GM23338 (cell line): ENCODE data around the gene GID4.

ENCODE experiments used
- CREB1 ChIP-seq: fragments of 250-450 bp; sonication (Bioruptor Pico); IDR thresholded peaks from 2 replicates; pipeline ENCODE4 v1.5.0; 2020; ENCODE audit warnings: low read depth, mild to moderate bottlenecking, moderate library complexity
- EZH2 ChIP-seq: fragments of 200-600 bp; sonication (generic); IDR thresholded peaks from one replicate; pipeline ENCODE4 v1.8.0; 2017; ENCODE audit warnings: antibody characterized with exemption, mild to moderate bottlenecking, low read depth; ENCODE audit not compliant: unreplicated experiment
- EZH2phosphoT487 ChIP-seq: fragments of 200-600 bp; sonication (generic); IDR thresholded peaks from one replicate; pipeline ENCODE4 v1.8.1; 2018; ENCODE audit warnings: antibody characterized with exemption; ENCODE audit not compliant: unreplicated experiment
- JUNB ChIP-seq: IDR thresholded peaks from one replicate; pipeline ENCODE4 v1.6.1; 2016; ENCODE audit warnings: antibody characterized with exemption; ENCODE audit not compliant: unreplicated experiment
- NANOG ChIP-seq: IDR thresholded peaks from 2 replicates; pipeline ENCODE4 v1.6.1; 2016; ENCODE audit warnings: antibody characterized with exemption, borderline replicate concordance
- POLR2AphosphoS5 ChIP-seq: IDR thresholded peaks from 2 replicates; pipeline ENCODE4 v1.6.1; 2016; ENCODE audit warnings: antibody characterized with exemption, low read depth
- REST ChIP-seq: IDR thresholded peaks from one replicate; pipeline ENCODE4 v1.6.1; 2018; ENCODE audit warnings: antibody characterized with exemption; ENCODE audit not compliant: unreplicated experiment
- STAT1 ChIP-seq: IDR thresholded peaks from one replicate; pipeline ENCODE4 v1.6.1; 2016; ENCODE audit warnings: antibody characterized with exemption; ENCODE audit not compliant: unreplicated experiment
- ZNF114 ChIP-seq: fragments of 250-450 bp; sonication (Bioruptor Pico); IDR thresholded peaks from 2 replicates; pipeline ENCODE4 v1.5.0; 2020; ENCODE audit warnings: mild to moderate bottlenecking, moderate library complexity
- ZNF331 ChIP-seq: fragments of 250-450 bp; sonication (Bioruptor Pico); IDR thresholded peaks from 2 replicates; pipeline ENCODE4 v1.5.0; 2020; ENCODE audit warnings: low read depth, mild to moderate bottlenecking, moderate library complexity
- TF ChIP-seq, protein P1 (sequence below), 2 experiments: fragments of 200-600 bp in 1 of 2; sonication (generic) in 1 of 2; conservative IDR thresholded peaks; 2 replicates each; pipeline versions ENCODE4 v1.5.1 to v1.6.1; 2016 to 2017; ENCODE audit warnings: antibody characterized with exemption in 2 of 2, low read depth in 2 of 2, mild to moderate bottlenecking in 2 of 2, moderate library complexity in 1 of 2
- TF ChIP-seq, protein P2 (sequence below): IDR thresholded peaks from 2 replicates; pipeline ENCODE4 v1.6.1; 2016; ENCODE audit warnings: antibody characterized with exemption
- TF ChIP-seq, protein P3 (sequence below): fragments of 250-450 bp; sonication (Bioruptor Pico); IDR thresholded peaks from 2 replicates; pipeline ENCODE4 v1.5.0; 2020; ENCODE audit warnings: mild to moderate bottlenecking, moderate library complexity

- TF ChIP-seq, protein P1, sequence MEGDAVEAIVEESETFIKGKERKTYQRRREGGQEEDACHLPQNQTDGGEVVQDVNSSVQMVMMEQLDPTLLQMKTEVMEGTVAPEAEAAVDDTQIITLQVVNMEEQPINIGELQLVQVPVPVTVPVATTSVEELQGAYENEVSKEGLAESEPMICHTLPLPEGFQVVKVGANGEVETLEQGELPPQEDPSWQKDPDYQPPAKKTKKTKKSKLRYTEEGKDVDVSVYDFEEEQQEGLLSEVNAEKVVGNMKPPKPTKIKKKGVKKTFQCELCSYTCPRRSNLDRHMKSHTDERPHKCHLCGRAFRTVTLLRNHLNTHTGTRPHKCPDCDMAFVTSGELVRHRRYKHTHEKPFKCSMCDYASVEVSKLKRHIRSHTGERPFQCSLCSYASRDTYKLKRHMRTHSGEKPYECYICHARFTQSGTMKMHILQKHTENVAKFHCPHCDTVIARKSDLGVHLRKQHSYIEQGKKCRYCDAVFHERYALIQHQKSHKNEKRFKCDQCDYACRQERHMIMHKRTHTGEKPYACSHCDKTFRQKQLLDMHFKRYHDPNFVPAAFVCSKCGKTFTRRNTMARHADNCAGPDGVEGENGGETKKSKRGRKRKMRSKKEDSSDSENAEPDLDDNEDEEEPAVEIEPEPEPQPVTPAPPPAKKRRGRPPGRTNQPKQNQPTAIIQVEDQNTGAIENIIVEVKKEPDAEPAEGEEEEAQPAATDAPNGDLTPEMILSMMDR (conservative IDR thresholded peaks at IDR 0.05; ENCODE audit: low read depth in 2 of 2), result no peak; a peak in 1 of 4 replicates
- TF ChIP-seq EZH2phosphoT487 (no peak), EZH2 (no peak), CREB1 (CRISPR knock-in tag) (no peak), ZNF331 (no peak), REST (no peak), JUNB (no peak), POLR2AphosphoS5 (no peak), NANOG (no peak), STAT1 (no peak), ZNF114 (no peak)
- TF ChIP-seq, protein P2, sequence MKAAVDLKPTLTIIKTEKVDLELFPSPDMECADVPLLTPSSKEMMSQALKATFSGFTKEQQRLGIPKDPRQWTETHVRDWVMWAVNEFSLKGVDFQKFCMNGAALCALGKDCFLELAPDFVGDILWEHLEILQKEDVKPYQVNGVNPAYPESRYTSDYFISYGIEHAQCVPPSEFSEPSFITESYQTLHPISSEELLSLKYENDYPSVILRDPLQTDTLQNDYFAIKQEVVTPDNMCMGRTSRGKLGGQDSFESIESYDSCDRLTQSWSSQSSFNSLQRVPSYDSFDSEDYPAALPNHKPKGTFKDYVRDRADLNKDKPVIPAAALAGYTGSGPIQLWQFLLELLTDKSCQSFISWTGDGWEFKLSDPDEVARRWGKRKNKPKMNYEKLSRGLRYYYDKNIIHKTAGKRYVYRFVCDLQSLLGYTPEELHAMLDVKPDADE, result no peak
- TF ChIP-seq, protein P3, sequence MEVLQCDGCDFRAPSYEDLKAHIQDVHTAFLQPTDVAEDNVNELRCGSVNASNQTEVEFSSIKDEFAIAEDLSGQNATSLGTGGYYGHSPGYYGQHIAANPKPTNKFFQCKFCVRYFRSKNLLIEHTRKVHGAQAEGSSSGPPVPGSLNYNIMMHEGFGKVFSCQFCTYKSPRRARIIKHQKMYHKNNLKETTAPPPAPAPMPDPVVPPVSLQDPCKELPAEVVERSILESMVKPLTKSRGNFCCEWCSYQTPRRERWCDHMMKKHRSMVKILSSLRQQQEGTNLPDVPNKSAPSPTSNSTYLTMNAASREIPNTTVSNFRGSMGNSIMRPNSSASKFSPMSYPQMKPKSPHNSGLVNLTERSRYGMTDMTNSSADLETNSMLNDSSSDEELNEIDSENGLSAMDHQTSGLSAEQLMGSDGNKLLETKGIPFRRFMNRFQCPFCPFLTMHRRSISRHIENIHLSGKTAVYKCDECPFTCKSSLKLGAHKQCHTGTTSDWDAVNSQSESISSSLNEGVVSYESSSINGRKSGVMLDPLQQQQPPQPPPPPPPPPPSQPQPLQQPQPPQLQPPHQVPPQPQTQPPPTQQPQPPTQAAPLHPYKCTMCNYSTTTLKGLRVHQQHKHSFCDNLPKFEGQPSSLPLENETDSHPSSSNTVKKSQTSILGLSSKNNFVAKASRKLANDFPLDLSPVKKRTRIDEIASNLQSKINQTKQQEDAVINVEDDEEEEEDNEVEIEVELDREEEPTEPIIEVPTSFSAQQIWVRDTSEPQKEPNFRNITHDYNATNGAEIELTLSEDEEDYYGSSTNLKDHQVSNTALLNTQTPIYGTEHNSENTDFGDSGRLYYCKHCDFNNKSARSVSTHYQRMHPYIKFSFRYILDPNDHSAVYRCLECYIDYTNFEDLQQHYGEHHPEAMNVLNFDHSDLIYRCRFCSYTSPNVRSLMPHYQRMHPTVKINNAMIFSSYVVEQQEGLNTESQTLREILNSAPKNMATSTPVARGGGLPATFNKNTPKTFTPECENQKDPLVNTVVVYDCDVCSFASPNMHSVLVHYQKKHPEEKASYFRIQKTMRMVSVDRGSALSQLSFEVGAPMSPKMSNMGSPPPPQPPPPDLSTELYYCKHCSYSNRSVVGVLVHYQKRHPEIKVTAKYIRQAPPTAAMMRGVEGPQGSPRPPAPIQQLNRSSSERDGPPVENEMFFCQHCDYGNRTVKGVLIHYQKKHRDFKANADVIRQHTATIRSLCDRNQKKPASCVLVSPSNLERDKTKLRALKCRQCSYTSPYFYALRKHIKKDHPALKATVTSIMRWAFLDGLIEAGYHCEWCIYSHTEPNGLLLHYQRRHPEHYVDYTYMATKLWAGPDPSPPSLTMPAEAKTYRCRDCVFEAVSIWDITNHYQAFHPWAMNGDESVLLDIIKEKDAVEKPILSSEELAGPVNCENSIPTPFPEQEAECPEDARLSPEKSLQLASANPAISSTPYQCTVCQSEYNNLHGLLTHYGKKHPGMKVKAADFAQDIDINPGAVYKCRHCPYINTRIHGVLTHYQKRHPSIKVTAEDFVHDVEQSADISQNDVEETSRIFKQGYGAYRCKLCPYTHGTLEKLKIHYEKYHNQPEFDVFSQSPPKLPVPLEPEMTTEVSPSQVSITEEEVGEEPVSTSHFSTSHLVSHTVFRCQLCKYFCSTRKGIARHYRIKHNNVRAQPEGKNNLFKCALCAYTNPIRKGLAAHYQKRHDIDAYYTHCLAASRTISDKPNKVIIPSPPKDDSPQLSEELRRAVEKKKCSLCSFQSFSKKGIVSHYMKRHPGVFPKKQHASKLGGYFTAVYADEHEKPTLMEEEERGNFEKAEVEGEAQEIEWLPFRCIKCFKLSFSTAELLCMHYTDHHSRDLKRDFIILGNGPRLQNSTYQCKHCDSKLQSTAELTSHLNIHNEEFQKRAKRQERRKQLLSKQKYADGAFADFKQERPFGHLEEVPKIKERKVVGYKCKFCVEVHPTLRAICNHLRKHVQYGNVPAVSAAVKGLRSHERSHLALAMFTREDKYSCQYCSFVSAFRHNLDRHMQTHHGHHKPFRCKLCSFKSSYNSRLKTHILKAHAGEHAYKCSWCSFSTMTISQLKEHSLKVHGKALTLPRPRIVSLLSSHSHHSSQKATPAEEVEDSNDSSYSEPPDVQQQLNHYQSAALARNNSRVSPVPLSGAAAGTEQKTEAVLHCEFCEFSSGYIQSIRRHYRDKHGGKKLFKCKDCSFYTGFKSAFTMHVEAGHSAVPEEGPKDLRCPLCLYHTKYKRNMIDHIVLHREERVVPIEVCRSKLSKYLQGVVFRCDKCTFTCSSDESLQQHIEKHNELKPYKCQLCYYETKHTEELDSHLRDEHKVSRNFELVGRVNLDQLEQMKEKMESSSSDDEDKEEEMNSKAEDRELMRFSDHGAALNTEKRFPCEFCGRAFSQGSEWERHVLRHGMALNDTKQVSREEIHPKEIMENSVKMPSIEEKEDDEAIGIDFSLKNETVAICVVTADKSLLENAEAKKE (CRISPR knock-in tag), result no peak
These were observed 1.2 kb downstream of the GID4 start for GRCh38 chr17:18040261-18040858.
